PC-3 (cell line): ENCODE data around the gene ZNF584.

Source experiments
- CTCF ChIP-seq: fragments of 300-600 bp; sonication (generic); conservative IDR thresholded peaks from 2 replicates; pipeline ENCODE4 v1.5.1; 2017; ENCODE audit warnings: antibody characterized with exemption, low read depth, mild to moderate bottlenecking, low read length
- EZH2 ChIP-seq: fragments of 300-600 bp; sonication (generic); IDR thresholded peaks from one replicate; pipeline ENCODE4 v1.6.1; 2017; ENCODE audit warnings: antibody characterized with exemption, mild to moderate bottlenecking, low read length; ENCODE audit not compliant: unreplicated experiment
- EZH2phosphoT487 ChIP-seq: fragments of 300-600 bp; sonication (generic); IDR thresholded peaks from 2 replicates; pipeline ENCODE4 v1.6.1; 2018; ENCODE audit warnings: mild to moderate bottlenecking, antibody characterized with exemption, low read length, borderline replicate concordance

- TF ChIP-seq EZH2 (no peak), CTCF (peak; percentile 52), EZH2phosphoT487 (no peak)
Measured at GRCh38 chr19:58372311-58373133, 35.9 kb upstream of the ZNF584 start.
